Ishikawa (cell line): Measurements from ENCODE around the gene GNAS.

Experiments
- CEBPB ChIP-seq: IDR thresholded peaks from 2 replicates; pipeline ENCODE4 v1.6.1; 2012
- RAD21 ChIP-seq: IDR thresholded peaks from 2 replicates; pipeline ENCODE4 v1.6.1; 2012; ENCODE audit warnings: low read depth
- REST ChIP-seq: IDR thresholded peaks from 2 replicates; pipeline ENCODE4 v1.6.1; 2012; ENCODE audit warnings: low read depth, mild to moderate bottlenecking
- TAF1 ChIP-seq: IDR thresholded peaks from 2 replicates; pipeline ENCODE4 v1.6.1; 2012; ENCODE audit warnings: low read depth, mild to moderate bottlenecking
- TCF12 ChIP-seq: IDR thresholded peaks from 2 replicates; pipeline ENCODE4 v1.6.1; 2012; ENCODE audit warnings: low read depth
- TEAD4 ChIP-seq: IDR thresholded peaks from 2 replicates; pipeline ENCODE4 v1.6.1; 2012
- YY1 ChIP-seq: IDR thresholded peaks from 2 replicates; pipeline ENCODE4 v1.6.1; 2012; ENCODE audit warnings: low read depth
- ZBTB7A ChIP-seq: IDR thresholded peaks from 2 replicates; pipeline ENCODE4 v1.6.1; 2012; ENCODE audit warnings: low read depth
- TF ChIP-seq, protein P1 (sequence below): IDR thresholded peaks from 2 replicates; pipeline ENCODE4 v1.6.1; 2012

- no peak for TF ChIP-seq RAD21
- TF ChIP-seq, protein P1, sequence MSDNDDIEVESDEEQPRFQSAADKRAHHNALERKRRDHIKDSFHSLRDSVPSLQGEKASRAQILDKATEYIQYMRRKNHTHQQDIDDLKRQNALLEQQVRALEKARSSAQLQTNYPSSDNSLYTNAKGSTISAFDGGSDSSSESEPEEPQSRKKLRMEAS, result no peak
- TF ChIP-seq YY1, result no peak
- no peak for TF ChIP-seq TCF12
- TF ChIP-seq TAF1, result no peak
- TF ChIP-seq REST, result no peak
- no peak for TF ChIP-seq TEAD4
- no peak for TF ChIP-seq CEBPB
- TF ChIP-seq ZBTB7A, result no peak
These were observed 23.0 kb upstream of the GNAS start for GRCh38 chr20:58829531-58829941.
